Adipocyte (in vitro differentiated cells): Measurements from ENCODE around the gene IRS1.

Experiments
- DNase-seq: peaks from one replicate; pipeline ENCODE4 v3.0.0-alpha.2; 2015; ENCODE audit warnings: low read depth
- H3K27me3 ChIP-seq: replicated peaks from 2 replicates; pipeline ENCODE4 v1.7.0; 2013; ENCODE audit warnings: mild to moderate bottlenecking, low read length, moderate library complexity; ENCODE audit not compliant: control insufficient read depth, insufficient read depth
- H3K36me3 ChIP-seq: 2 replicates; pipeline ENCODE4 v1.7.0; 2013; ENCODE audit warnings: low read length, mild to moderate bottlenecking, moderate library complexity; ENCODE audit not compliant: control insufficient read depth, insufficient read depth, severe bottlenecking
- H3K4me1 ChIP-seq: 2 replicates; pipeline ENCODE4 v1.7.0; 2013; ENCODE audit warnings: mild to moderate bottlenecking, low read length, moderate library complexity; ENCODE audit not compliant: control insufficient read depth, insufficient read depth
- H3K4me3 ChIP-seq: 2 replicates; pipeline ENCODE4 v1.7.0; 2013; ENCODE audit warnings: mild to moderate bottlenecking, low read length, moderate library complexity
- H3K9ac ChIP-seq: 2 replicates; pipeline ENCODE4 v1.7.0; 2013; ENCODE audit warnings: mild to moderate bottlenecking, low read length, moderate library complexity
- H3K9me3 ChIP-seq: 2 replicates; pipeline ENCODE4 v1.7.0; 2013; ENCODE audit warnings: mild to moderate bottlenecking, low read length, moderate library complexity; ENCODE audit not compliant: control insufficient read depth

Gene IRS1

DNA sequence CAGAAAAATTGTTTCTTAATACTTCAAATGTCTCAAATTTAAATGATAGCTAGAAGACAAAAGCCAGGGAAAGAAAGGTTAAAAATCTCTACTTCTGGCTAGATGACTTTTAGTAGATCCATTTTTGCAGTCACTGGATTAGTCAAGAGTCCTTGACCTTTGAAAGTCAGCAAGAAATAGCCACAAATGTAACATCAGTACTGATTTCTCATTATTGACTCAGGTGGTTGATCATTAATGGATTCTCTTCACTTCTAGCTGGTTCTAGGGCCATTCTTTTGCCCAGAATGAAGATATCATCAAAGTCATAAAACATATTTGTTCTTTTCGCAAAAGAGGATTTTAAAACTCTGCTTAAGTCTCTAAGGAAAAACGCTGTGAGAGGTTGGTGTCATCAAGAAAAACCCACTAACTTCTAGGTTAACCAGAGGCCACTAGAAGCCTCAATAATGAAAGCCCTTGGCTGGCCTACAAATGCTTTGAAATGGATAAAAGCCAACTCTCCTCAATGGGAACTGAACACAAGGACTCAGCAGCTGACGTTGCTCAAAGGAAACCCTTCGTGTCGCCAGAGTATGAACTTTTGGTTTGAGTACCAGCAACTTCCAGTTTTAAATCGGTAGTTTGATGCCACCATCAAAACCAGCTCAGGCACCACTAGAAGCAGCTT lies 66.3 kb downstream of the IRS1 start:
- no peak for DNase-seq
- H3K4me3 ChIP-seq = no peak overlapping the region
- no peaks in the 10 kb centered on the region for H3K27me3 ChIP-seq
- no peak overlapping the region for H3K9ac ChIP-seq
- H3K9me3 ChIP-seq = no peaks in the 10 kb centered on the region
- H3K4me1 ChIP-seq = no peaks in the 10 kb centered on the region
- H3K36me3 ChIP-seq = peaks cover 22% of the 10 kb centered on the region

DNA sequence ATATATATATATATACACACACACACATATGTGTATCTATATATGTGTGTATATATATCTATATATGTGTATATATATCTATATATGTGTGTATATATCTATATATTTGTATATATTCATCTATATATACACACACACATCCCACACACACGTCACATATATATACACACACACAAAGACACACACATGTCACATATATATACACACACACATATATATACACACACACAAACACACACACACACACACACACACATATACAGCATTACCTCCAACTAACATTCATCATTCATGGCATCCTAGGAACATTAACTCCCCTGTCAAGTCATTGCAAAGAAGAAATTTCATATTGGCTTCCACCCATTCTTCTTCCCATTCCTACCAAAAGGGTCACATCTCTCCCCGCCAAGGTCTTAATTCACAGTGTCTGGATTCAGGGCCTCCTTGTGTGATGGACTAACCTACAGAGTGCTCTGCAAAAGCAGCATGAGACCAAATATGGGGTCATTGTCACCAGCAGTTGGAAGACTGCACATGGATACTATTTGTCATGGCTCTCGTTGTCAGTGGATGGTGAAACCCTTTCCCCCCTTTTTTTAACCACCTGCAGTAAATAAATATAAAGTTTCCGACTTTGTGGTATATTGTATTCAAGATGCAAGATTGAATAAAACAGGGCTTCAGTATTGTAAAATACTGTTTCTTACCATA lies 67.0 kb downstream of the IRS1 start:
- Histone ChIP-seq H3K9ac (no peak overlapping the region), H3K9me3 (no peaks in the 10 kb centered on the region), H3K27me3 (no peaks in the 10 kb centered on the region), H3K4me3 (no peak overlapping the region), H3K4me1 (no peaks in the 10 kb centered on the region), H3K36me3 (peaks cover 22% of the 10 kb centered on the region)
- DNase-seq = no peak

- no peak for DNase-seq
- H3K9me3 ChIP-seq = no peaks in the 10 kb centered on the region
- no peaks in the 10 kb centered on the region for H3K27me3 ChIP-seq
- H3K9ac ChIP-seq = peak overlapping the region; percentile 26
- H3K4me3 ChIP-seq = no peak overlapping the region
- H3K36me3 ChIP-seq = peaks cover 14% of the 10 kb centered on the region
- peaks cover 15% of the 10 kb centered on the region for H3K4me1 ChIP-seq
Observed at GRCh38 chr2:226730481-226730880, 69.1 kb downstream of the IRS1 start.

DNA sequence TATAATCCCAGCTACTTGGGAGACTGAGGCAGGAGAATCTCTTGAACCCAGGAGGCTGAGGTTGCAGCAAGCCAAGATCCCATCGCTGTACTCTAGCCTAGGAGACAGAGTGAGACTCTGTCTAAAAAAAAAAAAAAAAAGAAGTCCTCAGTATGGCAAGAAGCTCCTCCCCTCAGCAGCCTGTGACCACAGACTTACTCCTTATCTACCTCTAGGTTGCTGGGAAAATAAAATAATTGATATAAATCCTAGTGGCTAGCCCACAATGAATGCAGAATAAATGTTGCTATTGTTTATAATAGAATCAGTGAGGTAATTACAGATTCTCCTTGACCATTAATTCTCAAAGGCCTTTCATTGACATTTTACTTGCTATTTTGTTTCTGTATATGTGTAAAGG lies 70.6 kb downstream of the IRS1 start:
- H3K9me3 ChIP-seq = no peaks in the 10 kb centered on the region
- no peak overlapping the region for H3K9ac ChIP-seq
- no peak for DNase-seq
- H3K36me3 ChIP-seq = no peaks in the 10 kb centered on the region
- H3K4me3 ChIP-seq = no peak overlapping the region
- H3K4me1 ChIP-seq = peaks cover 30% of the 10 kb centered on the region
- H3K27me3 ChIP-seq = no peaks in the 10 kb centered on the region

DNA sequence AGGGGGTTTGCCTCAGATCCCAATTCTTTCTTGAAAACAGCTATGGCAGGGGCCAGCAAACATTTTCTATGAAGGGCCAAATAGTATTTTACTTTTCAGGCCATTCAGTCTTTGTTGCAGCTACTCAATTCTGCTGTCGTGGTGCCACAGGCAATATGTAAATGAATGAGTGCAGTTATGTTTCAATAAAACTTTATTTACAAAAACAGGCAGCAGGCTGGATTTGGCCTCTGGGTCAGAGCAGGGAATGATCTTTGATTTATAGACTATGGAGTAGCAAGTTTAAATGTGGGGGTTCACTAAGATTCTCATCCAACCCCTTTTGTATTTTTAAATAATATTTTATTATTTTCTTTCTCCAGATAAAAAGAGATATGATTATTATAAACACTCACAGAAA lies 72.4 kb downstream of the IRS1 start:
- Histone ChIP-seq H3K9ac (no peak overlapping the region), H3K9me3 (no peaks in the 10 kb centered on the region), H3K4me3 (no peak overlapping the region), H3K27me3 (no peaks in the 10 kb centered on the region), H3K4me1 (peaks cover 32% of the 10 kb centered on the region), H3K36me3 (no peaks in the 10 kb centered on the region)
- no peak for DNase-seq

GRCh38 chr2:226726546-226726945 lies 73.1 kb downstream of the IRS1 start:
- Histone ChIP-seq H3K4me1 (peaks cover 32% of the 10 kb centered on the region), H3K9me3 (no peaks in the 10 kb centered on the region), H3K9ac (no peak overlapping the region), H3K36me3 (no peaks in the 10 kb centered on the region), H3K27me3 (no peaks in the 10 kb centered on the region), H3K4me3 (no peak overlapping the region)
- DNase-seq = no peak

DNA sequence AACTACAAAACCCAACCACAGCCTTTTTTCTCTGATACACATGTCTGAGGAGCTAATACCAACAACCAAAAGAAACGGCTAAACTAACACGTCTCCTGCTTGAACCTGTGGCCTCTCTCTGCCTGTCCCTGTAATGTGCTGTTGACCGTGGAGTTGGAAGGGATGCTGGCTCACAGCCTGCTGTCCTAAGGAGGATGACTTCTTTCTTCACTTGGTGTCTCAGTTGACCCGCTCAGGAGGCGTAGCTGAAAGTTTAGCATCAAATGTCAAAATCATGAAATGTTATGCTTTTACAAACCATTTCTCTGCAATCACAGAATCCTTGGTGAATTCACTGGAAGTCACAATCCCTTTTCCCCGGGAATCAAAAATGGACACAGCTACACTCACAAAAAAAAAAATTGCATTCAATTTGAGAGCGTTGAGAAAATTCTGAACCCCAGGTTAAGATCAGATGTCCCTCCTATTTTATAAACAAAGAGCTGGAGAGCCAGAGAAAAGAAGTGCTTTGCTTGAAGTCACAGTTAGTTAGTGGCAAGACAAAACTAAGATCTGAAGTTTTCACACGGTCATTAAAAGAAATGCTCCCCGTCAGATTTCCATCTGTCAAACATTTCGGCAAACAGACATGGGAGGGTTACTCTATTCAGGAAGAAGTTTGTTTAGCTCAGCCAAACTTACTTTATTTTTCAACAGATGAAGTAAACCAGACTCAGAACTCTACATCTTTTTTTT lies 74.3 kb downstream of the IRS1 start:
- H3K36me3 ChIP-seq = no peaks in the 10 kb centered on the region
- no peaks in the 10 kb centered on the region for H3K27me3 ChIP-seq
- H3K9ac ChIP-seq = no peak overlapping the region
- H3K4me1 ChIP-seq = peaks cover 32% of the 10 kb centered on the region
- H3K9me3 ChIP-seq = no peaks in the 10 kb centered on the region
- no peak for DNase-seq
- no peak overlapping the region for H3K4me3 ChIP-seq

DNA sequence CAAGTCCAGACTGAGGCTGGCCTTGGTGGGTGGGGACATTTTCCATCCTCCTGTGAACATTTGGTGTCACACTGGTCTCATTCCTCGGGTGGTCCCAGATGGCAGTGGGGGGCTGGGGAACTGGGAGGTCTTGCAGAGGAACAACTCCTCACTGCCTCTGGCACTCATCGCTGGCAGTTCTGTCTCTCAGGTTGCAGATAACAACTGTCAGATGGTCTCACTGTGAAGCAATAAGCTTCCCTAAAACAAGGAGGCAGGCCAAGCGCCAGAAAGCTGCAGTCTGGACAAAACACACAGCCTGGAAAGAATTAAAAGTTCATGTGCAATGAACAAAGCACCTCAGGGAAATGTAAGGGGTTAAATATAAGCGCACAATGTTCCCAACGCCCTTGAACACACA lies 78.1 kb downstream of the IRS1 start:
- no peak overlapping the region for H3K9ac ChIP-seq
- H3K9me3 ChIP-seq = no peaks in the 10 kb centered on the region
- peak; percentile 55 for DNase-seq

GRCh38 chr2:226720948-226721347 lies 78.7 kb downstream of the IRS1 start:
- Histone ChIP-seq H3K4me1 (peaks cover 22% of the 10 kb centered on the region), H3K27me3 (no peaks in the 10 kb centered on the region)
- DNase-seq = no peak

More for the DNA sequence above, 78.1 kb downstream of the IRS1 start:
- H3K27me3 ChIP-seq = no peaks in the 10 kb centered on the region
- H3K36me3 ChIP-seq = no peaks in the 10 kb centered on the region
- peaks cover 26% of the 10 kb centered on the region for H3K4me1 ChIP-seq
- H3K4me3 ChIP-seq = no peak overlapping the region

DNA sequence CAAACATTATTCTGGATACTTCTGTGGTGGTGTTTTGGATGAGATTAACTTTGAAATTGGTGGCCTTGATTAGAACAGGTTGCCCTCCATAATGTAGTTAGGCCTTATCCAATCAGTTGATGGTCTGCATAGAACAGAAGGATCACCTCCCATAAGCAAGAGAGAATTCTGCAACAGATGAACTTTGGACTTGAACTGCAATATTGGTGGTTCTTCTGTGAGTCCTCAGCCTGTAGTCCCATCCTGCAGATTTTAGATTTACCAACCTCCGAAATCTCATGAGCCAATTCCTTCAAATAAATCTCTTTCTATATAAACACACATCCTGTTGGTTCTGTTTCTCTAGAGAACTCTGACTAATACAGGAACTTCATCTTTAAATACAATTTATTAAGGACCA lies 81.9 kb downstream of the IRS1 start:
- Histone ChIP-seq H3K9ac (no peak overlapping the region), H3K9me3 (no peaks in the 10 kb centered on the region), H3K27me3 (no peaks in the 10 kb centered on the region), H3K4me1 (no peaks in the 10 kb centered on the region), H3K4me3 (no peak overlapping the region), H3K36me3 (no peaks in the 10 kb centered on the region)
- DNase-seq = no peak

More at GRCh38 chr2:226720948-226721347, 78.7 kb downstream of the IRS1 start:
- no peaks in the 10 kb centered on the region for H3K36me3 ChIP-seq
- H3K4me3 ChIP-seq = no peak overlapping the region
- H3K9me3 ChIP-seq = no peaks in the 10 kb centered on the region
- no peak overlapping the region for H3K9ac ChIP-seq

GRCh38 chr2:226716126-226716525 lies 83.5 kb downstream of the IRS1 start:
- DNase-seq = no peak

More at GRCh38 chr2:226716126-226716525, 83.5 kb downstream of the IRS1 start:
- Histone ChIP-seq H3K4me3 (no peak overlapping the region), H3K27me3 (no peaks in the 10 kb centered on the region), H3K4me1 (no peaks in the 10 kb centered on the region), H3K9ac (no peak overlapping the region), H3K9me3 (no peaks in the 10 kb centered on the region), H3K36me3 (no peaks in the 10 kb centered on the region)
